ENCODE data around the gene NFIB. TPM values are rescaled to one million over a fixed set of nuclear protein-coding genes. Genes with fewer than 3 reads are reported as not detected.

NFIB gene
- total and polyA plus RNA-seq, 7 experiments from 2014 or later: 0.32 TPM; not detected in 6

- Mint-ChIP-seq H3K4me3 (no peak overlapping the region), H3K9me3 (peaks cover 0 to 5% (median 0%) of the 10 kb centered on the region in 11 donors), H3K4me1 (no peaks in the 10 kb centered on the region), H3K27me3 (peaks cover 0 to 6% (median 0%) of the 10 kb centered on the region in 5 donors), H3K27ac (no peak overlapping the region), H3K36me3 (no peaks in the 10 kb centered on the region)
- POLR2A ChIA-PET: no interaction called here
- H3K27me3 ChIP-seq (ENCODE audit: control insufficient read depth in 2 of 2, insufficient read depth in 2 of 2, low read length in 2 of 2): no peaks in the 10 kb centered on the region
- no peak overlapping the region for H3K4me3 ChIP-seq (ENCODE audit: low read length)
- CTCF ChIA-PET: no interaction called here
- no peaks in the 10 kb centered on the region for H3K9me3 ChIP-seq (ENCODE audit: control insufficient read depth in 2 of 3, low read length in 3 of 3)
- H3K4me1 ChIP-seq (ENCODE audit: control insufficient read depth in 2 of 2, insufficient read depth in 2 of 2, low read length in 2 of 2): no peaks in the 10 kb centered on the region
- H3K36me3 ChIP-seq (ENCODE audit: control insufficient read depth in 2 of 3, insufficient read depth in 3 of 3, low read length in 3 of 3): no peaks in the 10 kb centered on the region
- ATAC-seq: no peak
- DNase-seq: no peak
- H3K27ac ChIP-seq (ENCODE audit: low read depth, low read length): no peak overlapping the region
- intact Hi-C loops (cut with micrococcal nuclease): no loop called here
Measured at GRCh38 chr9:14219850-14220249, 94.1 kb downstream of the NFIB start.

- ATAC-seq: no peak
- Histone ChIP-seq H3K27ac (ENCODE audit: low read depth, low read length) (no peak overlapping the region), H3K27me3 (ENCODE audit: control insufficient read depth in 2 of 2, insufficient read depth in 2 of 2, low read length in 2 of 2) (no peaks in the 10 kb centered on the region), H3K4me1 (ENCODE audit: control insufficient read depth in 2 of 2, insufficient read depth in 2 of 2, low read length in 2 of 2) (no peaks in the 10 kb centered on the region), H3K9me3 (ENCODE audit: control insufficient read depth in 2 of 3, low read length in 3 of 3) (no peaks in the 10 kb centered on the region), H3K36me3 (ENCODE audit: control insufficient read depth in 2 of 3, insufficient read depth in 3 of 3, low read length in 3 of 3) (no peaks in the 10 kb centered on the region), H3K4me3 (ENCODE audit: low read length) (no peak overlapping the region)
- peaks cover 0 to 8% (median 0%) of the 10 kb centered on the region in 11 donors for H3K9me3 Mint-ChIP-seq
- ChIA-PET POLR2A (no interaction called here), CTCF (no interaction called here)
- no peaks in the 10 kb centered on the region for H3K36me3 Mint-ChIP-seq
- no peak overlapping the region for H3K27ac Mint-ChIP-seq
- intact Hi-C loops (cut with micrococcal nuclease): no loop called here
- H3K27me3 Mint-ChIP-seq: peaks cover 0 to 9% (median 5%) of the 10 kb centered on the region in 5 donors
- DNase-seq: no peak
- H3K4me1 Mint-ChIP-seq: no peaks in the 10 kb centered on the region
- no peak overlapping the region for H3K4me3 Mint-ChIP-seq
Measured at GRCh38 chr9:14218253-14218652, 95.7 kb downstream of the NFIB start.

DNA sequence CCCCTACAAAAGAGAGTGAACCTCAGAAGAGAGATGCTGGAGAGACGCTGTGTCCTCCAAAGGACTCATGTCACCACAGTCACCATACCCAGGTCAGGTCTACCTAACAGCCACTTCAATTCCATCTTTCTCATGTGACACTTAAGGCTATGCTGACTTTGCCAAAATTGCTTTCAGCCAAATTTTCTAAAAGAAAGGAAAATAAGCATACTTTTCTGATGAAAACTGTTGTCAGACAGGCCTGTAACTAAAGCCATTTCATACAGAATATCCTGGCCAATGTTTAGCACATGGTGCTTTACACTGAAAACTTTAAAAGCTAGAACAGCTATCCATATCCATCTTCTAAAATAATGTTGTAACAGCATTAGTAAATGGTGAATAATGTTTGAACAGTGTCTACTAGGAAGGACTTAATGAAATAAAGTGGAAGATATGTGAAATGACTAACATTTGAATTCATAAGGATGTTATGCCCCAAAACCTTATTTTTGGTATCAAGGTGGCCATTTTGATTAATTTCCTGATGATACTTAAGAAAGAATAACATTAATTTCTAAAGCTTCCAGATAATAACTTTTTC lies 97.2 kb downstream of the NFIB start:
- intact Hi-C loops (cut with micrococcal nuclease): no loop called here
- Mint-ChIP-seq H3K4me3 (no peak overlapping the region), H3K9me3 (peaks cover 0 to 8% (median 0%) of the 10 kb centered on the region in 11 donors), H3K27me3 (peaks cover 0 to 9% (median 6%) of the 10 kb centered on the region in 5 donors), H3K4me1 (no peaks in the 10 kb centered on the region), H3K36me3 (no peaks in the 10 kb centered on the region), H3K27ac (no peak overlapping the region)
- H3K27ac ChIP-seq (ENCODE audit: low read depth, low read length): no peak overlapping the region
- no peaks in the 10 kb centered on the region for H3K27me3 ChIP-seq (ENCODE audit: control insufficient read depth in 2 of 2, insufficient read depth in 2 of 2, low read length in 2 of 2)
- no peak overlapping the region for H3K4me3 ChIP-seq (ENCODE audit: low read length)
- DNase-seq: no peak
- H3K9me3 ChIP-seq (ENCODE audit: control insufficient read depth in 2 of 3, low read length in 3 of 3): no peaks in the 10 kb centered on the region
- H3K4me1 ChIP-seq (ENCODE audit: control insufficient read depth in 2 of 2, insufficient read depth in 2 of 2, low read length in 2 of 2): no peaks in the 10 kb centered on the region
- ATAC-seq: no peak
- no peaks in the 10 kb centered on the region for H3K36me3 ChIP-seq (ENCODE audit: control insufficient read depth in 2 of 3, insufficient read depth in 3 of 3, low read length in 3 of 3)
- POLR2A ChIA-PET: no interaction called here
- CTCF ChIA-PET: no interaction called here

DNA sequence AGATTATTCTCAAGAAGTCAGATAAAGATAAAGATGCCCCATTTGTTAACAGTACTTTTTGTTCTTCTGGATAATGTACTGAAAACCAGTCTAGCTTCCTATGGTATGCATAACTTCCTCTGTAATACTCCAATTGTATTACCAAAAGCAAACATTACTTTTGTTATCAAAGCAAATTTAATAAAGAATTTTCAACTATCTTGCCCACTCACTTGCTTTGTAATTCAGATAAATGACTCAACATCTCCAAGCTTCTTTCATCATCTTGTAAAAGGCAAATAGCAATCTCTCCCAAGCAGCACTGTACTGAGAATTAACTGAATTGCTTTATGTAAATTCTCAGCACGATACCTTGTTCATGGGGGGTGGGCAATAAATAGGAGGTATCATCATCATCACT lies 98.3 kb downstream of the NFIB start:
- no peaks in the 10 kb centered on the region for H3K36me3 Mint-ChIP-seq
- POLR2A ChIA-PET: no interaction called here
- no peak for DNase-seq

DNA sequence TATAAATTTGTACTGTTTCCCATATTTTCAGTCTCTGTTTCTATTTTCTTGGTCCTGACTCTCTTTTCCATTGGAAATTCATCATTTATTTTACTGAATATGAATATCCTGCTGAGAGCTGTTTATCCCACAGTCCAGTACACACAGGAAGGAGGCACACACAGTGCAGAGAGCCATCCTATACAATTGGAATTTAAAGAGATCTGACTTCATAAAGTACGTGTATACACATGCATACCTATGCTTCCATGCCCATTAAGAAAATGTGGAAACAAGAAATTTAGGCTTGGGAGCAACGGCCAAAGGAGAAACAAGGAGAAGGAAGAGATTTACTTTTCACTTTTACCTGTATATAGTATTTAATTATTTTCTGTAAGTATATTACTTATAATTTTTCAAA lies 99.2 kb downstream of the NFIB start:
- H3K36me3 ChIP-seq (ENCODE audit: control insufficient read depth in 2 of 3, insufficient read depth in 3 of 3, low read length in 3 of 3): no peaks in the 10 kb centered on the region
- H3K4me3 ChIP-seq (ENCODE audit: low read length): no peak overlapping the region
- no peak overlapping the region for H3K27ac ChIP-seq (ENCODE audit: low read depth, low read length)
- H3K27me3 ChIP-seq (ENCODE audit: control insufficient read depth in 2 of 2, insufficient read depth in 2 of 2, low read length in 2 of 2): no peaks in the 10 kb centered on the region
- no peaks in the 10 kb centered on the region for H3K4me1 ChIP-seq (ENCODE audit: control insufficient read depth in 2 of 2, insufficient read depth in 2 of 2, low read length in 2 of 2)
- ATAC-seq: no peak
- DNase-seq: no peak
- no peak overlapping the region for H3K27ac Mint-ChIP-seq
- H3K9me3 ChIP-seq (ENCODE audit: control insufficient read depth in 2 of 3, low read length in 3 of 3): no peaks in the 10 kb centered on the region
- no peak overlapping the region for H3K4me3 Mint-ChIP-seq
- peaks cover 0 to 9% (median 6%) of the 10 kb centered on the region in 5 donors for H3K27me3 Mint-ChIP-seq
- H3K9me3 Mint-ChIP-seq: peaks cover 0 to 7% (median 0%) of the 10 kb centered on the region in 11 donors
- ChIA-PET CTCF (no interaction called here), POLR2A (no interaction called here)
- no peaks in the 10 kb centered on the region for H3K36me3 Mint-ChIP-seq
- intact Hi-C loops (cut with micrococcal nuclease): no loop called here
- no peaks in the 10 kb centered on the region for H3K4me1 Mint-ChIP-seq

More for the DNA sequence above, 98.3 kb downstream of the NFIB start:
- H3K27ac ChIP-seq (ENCODE audit: low read depth, low read length): no peak overlapping the region
- no peak overlapping the region for H3K4me3 Mint-ChIP-seq
- CTCF ChIA-PET: no interaction called here
- H3K4me3 ChIP-seq (ENCODE audit: low read length): no peak overlapping the region
- H3K27me3 Mint-ChIP-seq: peaks cover 0 to 9% (median 6%) of the 10 kb centered on the region in 5 donors
- H3K27ac Mint-ChIP-seq: no peak overlapping the region
- peaks cover 0 to 7% (median 0%) of the 10 kb centered on the region in 11 donors for H3K9me3 Mint-ChIP-seq
- H3K27me3 ChIP-seq (ENCODE audit: control insufficient read depth in 2 of 2, insufficient read depth in 2 of 2, low read length in 2 of 2): no peaks in the 10 kb centered on the region
- H3K4me1 ChIP-seq (ENCODE audit: control insufficient read depth in 2 of 2, insufficient read depth in 2 of 2, low read length in 2 of 2): no peaks in the 10 kb centered on the region
- intact Hi-C loops (cut with micrococcal nuclease): no loop called here
- no peaks in the 10 kb centered on the region for H3K36me3 ChIP-seq (ENCODE audit: control insufficient read depth in 2 of 3, insufficient read depth in 3 of 3, low read length in 3 of 3)
- H3K4me1 Mint-ChIP-seq: no peaks in the 10 kb centered on the region
- H3K9me3 ChIP-seq (ENCODE audit: control insufficient read depth in 2 of 3, low read length in 3 of 3): no peaks in the 10 kb centered on the region
- ATAC-seq: no peak

- H3K27me3 ChIP-seq (ENCODE audit: control insufficient read depth in 2 of 2, insufficient read depth in 2 of 2, low read length in 2 of 2): no peaks in the 10 kb centered on the region
- intact Hi-C loops (cut with micrococcal nuclease): no loop called here
- peaks cover 0 to 9% (median 6%) of the 10 kb centered on the region in 5 donors for H3K27me3 Mint-ChIP-seq
- H3K4me3 ChIP-seq (ENCODE audit: low read length): no peak overlapping the region
- H3K4me1 Mint-ChIP-seq: no peaks in the 10 kb centered on the region
- no peaks in the 10 kb centered on the region for H3K4me1 ChIP-seq (ENCODE audit: control insufficient read depth in 2 of 2, insufficient read depth in 2 of 2, low read length in 2 of 2)
- no peak for ATAC-seq
- peaks cover 0 to 7% (median 0%) of the 10 kb centered on the region in 11 donors for H3K9me3 Mint-ChIP-seq
- no peaks in the 10 kb centered on the region for H3K36me3 ChIP-seq (ENCODE audit: control insufficient read depth in 2 of 3, insufficient read depth in 3 of 3, low read length in 3 of 3)
- ChIA-PET POLR2A (no interaction called here), CTCF (no interaction called here)
- H3K27ac ChIP-seq (ENCODE audit: low read depth, low read length): no peak overlapping the region
- no peak overlapping the region for H3K4me3 Mint-ChIP-seq
- H3K27ac Mint-ChIP-seq: no peak overlapping the region
- no peak for DNase-seq
- H3K9me3 ChIP-seq (ENCODE audit: control insufficient read depth in 2 of 3, low read length in 3 of 3): no peaks in the 10 kb centered on the region
- no peaks in the 10 kb centered on the region for H3K36me3 Mint-ChIP-seq
Measured at GRCh38 chr9:14214065-14214684, 99.8 kb downstream of the NFIB start.

DNA sequence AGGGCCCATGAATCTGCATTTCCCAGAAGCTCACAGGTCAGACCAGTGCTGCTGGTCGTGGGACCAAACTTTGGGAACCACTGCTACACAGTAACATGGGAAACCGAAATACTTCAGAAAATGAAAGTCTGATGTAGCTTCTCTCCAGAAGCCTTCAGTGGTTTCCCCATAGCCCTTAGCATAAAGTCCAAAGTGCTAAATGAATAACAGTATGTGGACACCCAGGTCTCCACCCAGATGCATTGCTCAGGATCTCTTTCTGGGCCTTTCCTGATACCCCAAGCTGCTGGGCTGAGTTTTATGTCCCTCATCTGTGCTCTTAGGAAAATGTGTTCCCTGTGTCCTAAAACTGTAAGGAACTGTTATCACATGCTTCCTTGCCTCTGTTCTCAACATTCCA lies 100.4 kb downstream of the NFIB start:
- Histone ChIP-seq H3K27me3 (ENCODE audit: control insufficient read depth in 2 of 2, insufficient read depth in 2 of 2, low read length in 2 of 2) (no peaks in the 10 kb centered on the region), H3K4me3 (ENCODE audit: low read length) (no peak overlapping the region), H3K4me1 (ENCODE audit: control insufficient read depth in 2 of 2, insufficient read depth in 2 of 2, low read length in 2 of 2) (no peaks in the 10 kb centered on the region), H3K27ac (ENCODE audit: low read depth, low read length) (no peak overlapping the region), H3K9me3 (ENCODE audit: control insufficient read depth in 2 of 3, low read length in 3 of 3) (no peaks in the 10 kb centered on the region), H3K36me3 (ENCODE audit: control insufficient read depth in 2 of 3, insufficient read depth in 3 of 3, low read length in 3 of 3) (no peaks in the 10 kb centered on the region)
- DNase-seq (no peak), ATAC-seq (no peak)
- Mint-ChIP-seq H3K4me1 (no peaks in the 10 kb centered on the region), H3K9me3 (peaks cover 0 to 7% (median 0%) of the 10 kb centered on the region in 11 donors), H3K36me3 (no peaks in the 10 kb centered on the region), H3K4me3 (no peak overlapping the region), H3K27me3 (peaks cover 0 to 9% (median 6%) of the 10 kb centered on the region in 5 donors), H3K27ac (no peak overlapping the region)
- ChIA-PET POLR2A (no interaction called here), CTCF (no interaction called here)
- intact Hi-C loops (cut with micrococcal nuclease): no loop called here

All from naive thymus-derived CD4-positive, alpha-beta T cell (primary cell).